Measurements from ENCODE around the gene MPRIP.

Gene MPRIP

DNA sequence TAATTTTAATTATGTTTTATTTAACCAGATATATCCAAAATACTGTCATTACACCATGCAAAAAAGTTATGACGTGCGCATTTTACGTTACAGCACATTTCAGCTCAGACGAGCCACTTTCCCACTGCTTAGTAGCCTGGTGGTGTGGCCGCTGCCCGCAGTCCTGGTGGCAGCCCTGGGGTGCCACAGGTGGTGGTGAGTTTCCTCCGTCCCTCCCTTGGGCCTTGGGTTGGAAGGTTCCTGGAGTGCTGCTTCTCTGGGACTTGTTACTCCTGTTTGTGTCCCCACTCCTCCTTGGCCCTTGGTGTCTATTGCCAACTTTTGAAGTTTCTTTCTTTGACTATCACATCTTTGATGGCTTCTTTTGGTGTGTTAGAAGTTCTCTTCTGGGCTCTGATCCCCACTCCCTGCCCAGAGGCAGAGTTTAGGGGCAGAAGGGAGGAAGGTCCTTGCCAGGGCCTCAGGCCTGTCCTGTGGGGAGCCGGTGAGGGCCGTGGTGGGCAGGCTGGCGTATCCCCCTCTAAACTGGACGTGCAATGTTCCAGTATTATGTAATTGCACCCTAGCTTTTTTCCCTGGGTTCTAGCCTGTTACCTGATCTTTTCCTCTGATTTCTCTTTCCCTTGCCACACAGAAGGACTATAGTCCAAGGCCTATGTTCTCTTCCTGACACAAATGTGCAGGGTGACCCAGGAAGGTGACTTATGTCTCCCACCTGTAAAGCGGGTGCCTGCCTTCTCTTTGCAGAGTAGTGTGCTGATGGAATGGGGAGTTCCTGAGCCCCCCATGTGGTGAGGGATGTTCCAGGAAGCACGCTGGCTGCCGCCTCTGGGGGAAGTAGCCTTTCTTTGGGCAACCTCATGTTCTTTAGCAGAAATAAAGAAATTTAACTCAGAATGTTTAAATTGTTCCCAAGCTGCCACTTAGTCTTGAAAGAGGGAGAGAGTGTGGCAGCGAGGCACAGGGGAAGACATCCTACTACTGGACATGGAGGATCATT, 8.4 kb downstream of the MPRIP start:
- DNase-seq (ENCODE audit: low read depth) = no peak
- H3K4me3 ChIP-seq (ENCODE audit: low read depth, low read length) = no peak overlapping the region
- TF ChIP-seq, protein P1, sequence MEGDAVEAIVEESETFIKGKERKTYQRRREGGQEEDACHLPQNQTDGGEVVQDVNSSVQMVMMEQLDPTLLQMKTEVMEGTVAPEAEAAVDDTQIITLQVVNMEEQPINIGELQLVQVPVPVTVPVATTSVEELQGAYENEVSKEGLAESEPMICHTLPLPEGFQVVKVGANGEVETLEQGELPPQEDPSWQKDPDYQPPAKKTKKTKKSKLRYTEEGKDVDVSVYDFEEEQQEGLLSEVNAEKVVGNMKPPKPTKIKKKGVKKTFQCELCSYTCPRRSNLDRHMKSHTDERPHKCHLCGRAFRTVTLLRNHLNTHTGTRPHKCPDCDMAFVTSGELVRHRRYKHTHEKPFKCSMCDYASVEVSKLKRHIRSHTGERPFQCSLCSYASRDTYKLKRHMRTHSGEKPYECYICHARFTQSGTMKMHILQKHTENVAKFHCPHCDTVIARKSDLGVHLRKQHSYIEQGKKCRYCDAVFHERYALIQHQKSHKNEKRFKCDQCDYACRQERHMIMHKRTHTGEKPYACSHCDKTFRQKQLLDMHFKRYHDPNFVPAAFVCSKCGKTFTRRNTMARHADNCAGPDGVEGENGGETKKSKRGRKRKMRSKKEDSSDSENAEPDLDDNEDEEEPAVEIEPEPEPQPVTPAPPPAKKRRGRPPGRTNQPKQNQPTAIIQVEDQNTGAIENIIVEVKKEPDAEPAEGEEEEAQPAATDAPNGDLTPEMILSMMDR (IDR thresholded peaks at IDR 0.05; ENCODE audit: low read depth, low read length, missing control alignments) = no peak
- in situ Hi-C loops (cut with HindIII; ENCODE audit: low sequenced_read_pairs) = loop anchor here (5.0 kb wide), 2 partner anchors 47 to 107 kb away; no protein-coding TSS in a partner anchor

DNA sequence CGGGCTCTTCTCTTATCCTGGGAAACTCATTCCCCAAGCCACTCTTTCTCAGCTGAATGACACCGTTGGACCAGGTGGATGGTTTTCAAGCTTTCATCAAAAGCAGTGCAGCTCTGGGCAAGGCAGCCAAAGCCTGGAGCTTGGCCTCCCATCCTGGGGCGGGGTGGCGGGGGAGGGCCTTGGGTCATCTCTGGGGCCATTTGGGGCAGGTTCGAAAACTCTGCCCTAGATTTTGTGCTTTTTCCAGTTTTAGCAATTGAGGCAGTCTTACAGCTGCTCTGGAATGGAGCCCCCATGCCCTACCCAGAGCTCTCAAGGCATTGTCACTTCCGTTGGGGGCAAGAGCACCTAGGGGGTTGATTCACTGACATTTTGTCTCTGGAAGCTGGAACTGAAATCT, 9.1 kb downstream of the MPRIP start:
- in situ Hi-C loops (cut with HindIII; ENCODE audit: low sequenced_read_pairs) = loop anchor here (5.0 kb wide), 2 partner anchors 46 to 106 kb away; no protein-coding TSS in a partner anchor
- H3K4me3 ChIP-seq (ENCODE audit: low read depth, low read length) = no peak overlapping the region
- DNase-seq (ENCODE audit: low read depth) = no peak
- TF ChIP-seq, protein P1 (IDR thresholded peaks at IDR 0.05; ENCODE audit: low read depth, low read length, missing control alignments) = no peak

DNA sequence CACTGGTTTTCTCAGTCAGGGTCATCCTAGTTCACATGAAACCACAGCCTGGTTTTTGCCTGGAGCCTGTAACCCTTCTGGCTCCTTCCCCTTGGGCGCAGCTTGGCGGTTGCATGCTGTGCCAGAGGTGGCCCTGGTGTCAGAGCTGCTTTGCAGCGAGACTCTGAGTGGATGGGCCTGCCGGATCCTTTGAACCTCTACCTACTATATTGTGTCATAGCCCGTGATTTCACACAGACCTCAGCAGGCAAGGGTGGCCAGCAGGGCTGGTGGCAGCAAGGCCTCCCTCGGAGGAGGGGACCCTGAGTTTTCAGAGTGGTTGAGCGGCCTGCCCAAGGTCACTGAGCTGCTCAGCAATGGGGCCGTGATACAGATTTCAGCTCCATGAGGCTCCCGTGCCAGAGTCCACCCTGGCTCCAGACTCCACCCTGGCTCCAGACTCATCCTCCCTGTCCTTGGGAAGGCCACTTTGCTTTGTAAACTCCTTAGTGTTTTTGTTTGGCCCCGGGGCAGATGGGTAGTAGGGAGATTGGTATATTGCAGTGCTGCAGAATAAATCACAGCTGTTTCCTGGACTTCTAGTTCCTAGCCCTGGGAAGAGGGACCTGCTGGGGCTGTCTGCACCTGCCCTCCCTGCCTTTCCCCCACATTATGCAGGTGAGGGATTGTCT, 9.7 kb downstream of the MPRIP start:
- TF ChIP-seq, protein P1 (IDR thresholded peaks at IDR 0.05; ENCODE audit: low read depth, low read length, missing control alignments) = no peak
- DNase-seq (ENCODE audit: low read depth) = no peak
- H3K4me3 ChIP-seq (ENCODE audit: low read depth, low read length) = no peak overlapping the region
- in situ Hi-C loops (cut with HindIII; ENCODE audit: low sequenced_read_pairs) = loop anchor here (5.0 kb wide), 2 partner anchors 45 to 105 kb away; no protein-coding TSS in a partner anchor

DNA sequence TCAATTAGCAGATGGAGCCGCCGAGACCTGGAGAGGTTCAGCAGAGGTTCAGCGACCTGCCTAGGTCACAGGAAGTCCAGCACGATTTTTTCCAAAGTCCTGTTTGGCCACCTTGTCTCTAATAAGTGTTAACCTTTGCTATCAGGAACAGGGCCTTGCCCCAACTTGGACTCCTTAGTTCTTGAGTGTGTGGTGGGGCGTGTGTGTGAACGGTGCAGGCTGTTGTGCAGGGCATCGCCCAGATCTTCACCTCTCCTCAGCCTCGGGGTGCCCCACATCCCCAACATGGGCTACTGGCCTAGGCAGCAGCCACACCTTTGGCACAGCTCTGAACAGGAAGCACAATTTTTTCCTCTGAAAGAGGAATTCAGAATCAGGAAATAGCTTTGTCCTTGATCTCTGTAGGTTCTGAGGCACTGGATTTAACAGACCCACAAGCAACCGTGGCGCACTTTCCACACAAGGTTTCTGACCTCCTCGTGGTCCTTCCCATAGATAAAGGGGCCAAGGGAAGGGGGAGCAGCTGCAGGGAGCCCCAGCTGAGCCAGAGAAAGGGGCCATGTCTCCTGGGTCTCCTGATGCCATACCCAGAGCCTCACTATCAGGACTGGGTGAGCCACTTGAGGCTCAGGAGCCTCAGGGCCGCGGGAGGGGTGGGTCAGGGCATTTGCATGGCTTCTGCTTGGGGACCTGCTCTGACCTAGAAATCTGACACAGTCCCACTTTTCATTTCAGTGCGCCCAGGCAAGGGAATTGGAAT, 10.4 kb downstream of the MPRIP start:
- TF ChIP-seq, protein P1 (IDR thresholded peaks at IDR 0.05; ENCODE audit: low read depth, low read length, missing control alignments) = no peak
- no peak for DNase-seq (ENCODE audit: low read depth)
- in situ Hi-C loops (cut with HindIII; ENCODE audit: low sequenced_read_pairs) = loop anchor here (5.0 kb wide), 2 partner anchors 45 to 105 kb away; no protein-coding TSS in a partner anchor
- no peak overlapping the region for H3K4me3 ChIP-seq (ENCODE audit: low read depth, low read length)

DNA sequence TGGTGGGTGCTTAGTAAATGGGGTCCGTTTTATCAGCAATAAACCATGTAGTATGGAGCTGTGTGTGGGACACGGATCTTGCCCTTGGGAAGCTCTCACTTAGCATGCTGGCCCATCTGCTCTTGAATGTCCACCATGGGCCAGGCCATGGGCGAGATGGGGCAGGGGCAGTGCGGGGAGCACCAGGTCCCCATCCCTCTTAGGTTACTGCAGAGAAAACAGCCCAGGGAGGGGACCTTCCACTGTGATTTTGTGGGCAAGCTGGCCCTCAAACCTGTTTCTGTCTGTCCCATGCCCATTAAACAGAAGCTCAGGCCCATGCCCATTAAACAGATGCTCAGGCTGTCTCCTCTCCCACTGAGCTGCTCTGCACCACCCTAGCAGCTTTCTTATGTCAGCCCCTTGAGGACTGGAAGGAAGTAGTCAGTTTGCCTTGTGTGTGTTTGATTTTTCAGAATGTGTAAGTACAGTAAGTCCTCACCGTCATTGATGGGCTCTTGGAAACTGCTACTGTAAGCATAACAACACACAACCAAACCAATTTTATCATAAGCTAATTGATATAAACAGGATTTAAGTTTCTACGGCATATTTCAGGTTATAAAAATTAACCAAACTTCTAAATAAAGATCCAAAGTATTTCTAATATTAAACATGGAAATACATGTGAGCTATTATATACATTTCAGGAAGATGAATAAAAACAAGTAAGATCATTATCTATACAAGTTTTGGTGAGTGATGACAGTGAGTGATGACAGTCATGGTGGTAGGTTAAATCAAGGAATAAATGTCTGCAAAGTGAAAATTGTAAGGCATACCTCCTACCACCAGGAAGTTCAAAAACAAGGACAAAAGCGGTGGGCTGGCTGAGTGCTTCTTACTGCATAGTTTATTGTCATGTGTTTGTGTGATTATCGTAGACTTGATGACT, 11.5 kb downstream of the MPRIP start:
- TF ChIP-seq, protein P1 (IDR thresholded peaks at IDR 0.05; ENCODE audit: low read depth, low read length, missing control alignments) = no peak
- H3K4me3 ChIP-seq (ENCODE audit: low read depth, low read length) = no peak overlapping the region
- DNase-seq (ENCODE audit: low read depth) = no peak
- in situ Hi-C loops (cut with HindIII; ENCODE audit: low sequenced_read_pairs) = loop anchor here (5.0 kb wide), 2 partner anchors 44 to 104 kb away; no protein-coding TSS in a partner anchor

Data from astrocyte of the cerebellum (primary cell).